ENCODE measurements around the gene KLK4. TPM values are rescaled to one million over a fixed set of nuclear protein-coding genes. Genes with fewer than 3 reads are reported as not detected.
"Not testable (repeated sequence)": the region's sequence is repeated elsewhere in the genome, so short reads cannot be mapped to it uniquely, and the experiment has no call there.

KLK4 gene
- total and polyA plus RNA-seq, 4 donors: not detected

DNA sequence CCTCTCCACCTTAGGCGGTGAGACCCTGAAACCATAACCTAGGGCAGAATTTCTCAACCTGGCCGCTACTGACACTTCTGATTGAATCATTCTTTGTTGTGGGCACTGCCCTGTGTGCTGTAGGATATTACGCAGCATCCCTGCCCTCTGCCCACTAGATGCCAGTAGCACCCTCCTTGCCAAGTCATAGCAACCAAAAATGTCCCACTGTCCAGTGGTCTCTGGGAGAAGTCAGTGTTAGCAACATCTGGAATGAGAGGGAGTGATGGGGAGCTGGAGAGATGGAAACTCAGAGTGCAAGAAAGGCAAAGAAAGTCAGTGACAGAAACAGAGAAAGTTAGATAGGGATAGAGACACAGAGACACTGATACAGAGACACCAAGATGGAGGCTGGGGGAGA, 13.6 kb downstream of the KLK4 start (continued):
- TF ChIP-seq, protein P1, sequence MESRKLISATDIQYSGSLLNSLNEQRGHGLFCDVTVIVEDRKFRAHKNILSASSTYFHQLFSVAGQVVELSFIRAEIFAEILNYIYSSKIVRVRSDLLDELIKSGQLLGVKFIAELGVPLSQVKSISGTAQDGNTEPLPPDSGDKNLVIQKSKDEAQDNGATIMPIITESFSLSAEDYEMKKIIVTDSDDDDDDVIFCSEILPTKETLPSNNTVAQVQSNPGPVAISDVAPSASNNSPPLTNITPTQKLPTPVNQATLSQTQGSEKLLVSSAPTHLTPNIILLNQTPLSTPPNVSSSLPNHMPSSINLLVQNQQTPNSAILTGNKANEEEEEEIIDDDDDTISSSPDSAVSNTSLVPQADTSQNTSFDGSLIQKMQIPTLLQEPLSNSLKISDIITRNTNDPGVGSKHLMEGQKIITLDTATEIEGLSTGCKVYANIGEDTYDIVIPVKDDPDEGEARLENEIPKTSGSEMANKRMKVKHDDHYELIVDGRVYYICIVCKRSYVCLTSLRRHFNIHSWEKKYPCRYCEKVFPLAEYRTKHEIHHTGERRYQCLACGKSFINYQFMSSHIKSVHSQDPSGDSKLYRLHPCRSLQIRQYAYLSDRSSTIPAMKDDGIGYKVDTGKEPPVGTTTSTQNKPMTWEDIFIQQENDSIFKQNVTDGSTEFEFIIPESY (IDR thresholded peaks at IDR 0.05): no peak
- TF ChIP-seq, protein P2, sequence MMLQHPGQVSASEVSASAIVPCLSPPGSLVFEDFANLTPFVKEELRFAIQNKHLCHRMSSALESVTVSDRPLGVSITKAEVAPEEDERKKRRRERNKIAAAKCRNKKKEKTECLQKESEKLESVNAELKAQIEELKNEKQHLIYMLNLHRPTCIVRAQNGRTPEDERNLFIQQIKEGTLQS (IDR thresholded peaks at IDR 0.05): no peak
- TF ChIP-seq TAF1 (conservative IDR thresholded peaks at IDR 0.05): no peak

DNA sequence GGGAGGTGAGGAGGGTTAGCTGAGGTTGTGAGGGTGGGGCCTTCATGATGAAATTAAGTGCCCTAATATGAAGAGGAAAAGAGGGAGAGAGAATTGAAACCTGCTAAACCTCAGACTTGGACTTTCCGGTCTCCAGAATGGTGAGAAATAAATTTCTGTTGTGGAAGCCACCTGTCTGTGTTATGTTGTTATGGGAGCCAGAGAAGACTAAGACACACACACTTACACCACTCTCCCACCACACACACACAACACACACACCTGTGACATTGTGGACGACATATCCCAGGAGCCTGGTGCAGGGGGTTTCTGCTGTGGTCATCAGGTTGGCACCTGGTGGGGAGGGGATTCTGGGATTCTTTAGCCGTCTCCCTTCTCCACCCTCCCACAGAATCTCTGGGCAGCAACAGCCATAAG, 14.0 kb downstream of the KLK4 start:
- no peak overlapping the region for H3K27ac ChIP-seq (ENCODE audit: low read depth in 1 of 2, low read length in 2 of 2)
- no peak overlapping the region for H3K9ac ChIP-seq (ENCODE audit: low read depth in 1 of 2, low read length in 2 of 2)
- H3K27me3 ChIP-seq (ENCODE audit: control insufficient read depth in 4 of 4, insufficient read depth in 4 of 4, low read length in 3 of 4): no peaks in the 10 kb centered on the region
- H3K36me3 ChIP-seq (ENCODE audit: control insufficient read depth in 4 of 4, insufficient read depth in 3 of 4, low read depth in 1 of 4, low read length in 3 of 4): no peaks in the 10 kb centered on the region
- no peak for DNase-seq (ENCODE audit: low spot score)
- H3K4me3 ChIP-seq (ENCODE audit: low read depth in 1 of 3, low read length in 3 of 3): no peak overlapping the region
- TF ChIP-seq HNF4A (conservative IDR thresholded peaks at IDR 0.05) (no peak), FOXA1 (IDR thresholded peaks at IDR 0.05) (no peak), EGR1 (IDR thresholded peaks at IDR 0.05; ENCODE audit: low read depth in 2 of 2) (no peak), RXRA (IDR thresholded peaks at IDR 0.05) (no peak)
- no peaks in the 10 kb centered on the region for H3K4me1 ChIP-seq (ENCODE audit: control insufficient read depth in 4 of 4, insufficient read depth in 4 of 4, low read length in 3 of 4)
- no peaks in the 10 kb centered on the region for H3K9me3 ChIP-seq (ENCODE audit: control insufficient read depth in 4 of 4, low read length in 3 of 4)
- WGBS: 56% methylated on average over 3 of the region's 3 CpGs

DNA sequence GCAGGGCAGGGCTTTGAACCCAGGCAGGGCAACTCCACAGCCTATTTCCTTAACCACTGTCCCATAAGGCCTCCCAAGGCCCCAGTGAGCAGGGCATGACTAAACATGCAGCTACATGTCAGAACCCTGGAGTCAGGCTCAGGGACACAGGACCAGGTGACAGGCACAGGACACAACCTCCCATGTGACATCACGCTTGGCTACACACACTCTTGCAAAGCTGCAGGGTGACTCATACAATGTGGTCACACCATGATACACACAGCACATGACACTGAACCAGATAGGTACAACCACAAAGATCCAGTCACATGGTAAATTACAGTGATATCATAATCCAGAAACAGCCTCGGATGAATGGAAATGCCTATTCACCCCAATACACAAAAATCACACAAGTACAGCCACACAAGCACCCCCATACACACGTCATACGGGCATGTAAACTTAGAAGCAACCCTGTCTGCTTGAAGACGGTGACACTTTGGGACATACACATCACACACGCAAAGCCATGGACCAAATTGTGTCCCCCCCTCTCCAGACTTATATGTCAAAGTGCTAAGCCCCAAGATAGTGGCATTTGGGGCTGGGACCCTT, 14.5 kb downstream of the KLK4 start:
- WGBS: 59% methylated on average over 6 of the region's 6 CpGs
- H3K4me1 ChIP-seq (ENCODE audit: control insufficient read depth in 4 of 4, insufficient read depth in 4 of 4, low read length in 3 of 4): no peaks in the 10 kb centered on the region
- no peak overlapping the region for H3K4me3 ChIP-seq (ENCODE audit: low read depth in 1 of 3, low read length in 3 of 3)
- H3K36me3 ChIP-seq (ENCODE audit: control insufficient read depth in 4 of 4, insufficient read depth in 3 of 4, low read depth in 1 of 4, low read length in 3 of 4): no peaks in the 10 kb centered on the region
- TF ChIP-seq, protein P3, sequence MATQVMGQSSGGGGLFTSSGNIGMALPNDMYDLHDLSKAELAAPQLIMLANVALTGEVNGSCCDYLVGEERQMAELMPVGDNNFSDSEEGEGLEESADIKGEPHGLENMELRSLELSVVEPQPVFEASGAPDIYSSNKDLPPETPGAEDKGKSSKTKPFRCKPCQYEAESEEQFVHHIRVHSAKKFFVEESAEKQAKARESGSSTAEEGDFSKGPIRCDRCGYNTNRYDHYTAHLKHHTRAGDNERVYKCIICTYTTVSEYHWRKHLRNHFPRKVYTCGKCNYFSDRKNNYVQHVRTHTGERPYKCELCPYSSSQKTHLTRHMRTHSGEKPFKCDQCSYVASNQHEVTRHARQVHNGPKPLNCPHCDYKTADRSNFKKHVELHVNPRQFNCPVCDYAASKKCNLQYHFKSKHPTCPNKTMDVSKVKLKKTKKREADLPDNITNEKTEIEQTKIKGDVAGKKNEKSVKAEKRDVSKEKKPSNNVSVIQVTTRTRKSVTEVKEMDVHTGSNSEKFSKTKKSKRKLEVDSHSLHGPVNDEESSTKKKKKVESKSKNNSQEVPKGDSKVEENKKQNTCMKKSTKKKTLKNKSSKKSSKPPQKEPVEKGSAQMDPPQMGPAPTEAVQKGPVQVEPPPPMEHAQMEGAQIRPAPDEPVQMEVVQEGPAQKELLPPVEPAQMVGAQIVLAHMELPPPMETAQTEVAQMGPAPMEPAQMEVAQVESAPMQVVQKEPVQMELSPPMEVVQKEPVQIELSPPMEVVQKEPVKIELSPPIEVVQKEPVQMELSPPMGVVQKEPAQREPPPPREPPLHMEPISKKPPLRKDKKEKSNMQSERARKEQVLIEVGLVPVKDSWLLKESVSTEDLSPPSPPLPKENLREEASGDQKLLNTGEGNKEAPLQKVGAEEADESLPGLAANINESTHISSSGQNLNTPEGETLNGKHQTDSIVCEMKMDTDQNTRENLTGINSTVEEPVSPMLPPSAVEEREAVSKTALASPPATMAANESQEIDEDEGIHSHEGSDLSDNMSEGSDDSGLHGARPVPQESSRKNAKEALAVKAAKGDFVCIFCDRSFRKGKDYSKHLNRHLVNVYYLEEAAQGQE (IDR thresholded peaks at IDR 0.05): no peak
- TF ChIP-seq EGR1 (IDR thresholded peaks at IDR 0.05; ENCODE audit: low read depth in 2 of 2) (no peak), JUND (IDR thresholded peaks at IDR 0.05) (no peak), YY1 (IDR thresholded peaks at IDR 0.05) (no peak), TAF1 (conservative IDR thresholded peaks at IDR 0.05) (no peak), HNF4A (conservative IDR thresholded peaks at IDR 0.05) (no peak)
- TF ChIP-seq, protein P4, sequence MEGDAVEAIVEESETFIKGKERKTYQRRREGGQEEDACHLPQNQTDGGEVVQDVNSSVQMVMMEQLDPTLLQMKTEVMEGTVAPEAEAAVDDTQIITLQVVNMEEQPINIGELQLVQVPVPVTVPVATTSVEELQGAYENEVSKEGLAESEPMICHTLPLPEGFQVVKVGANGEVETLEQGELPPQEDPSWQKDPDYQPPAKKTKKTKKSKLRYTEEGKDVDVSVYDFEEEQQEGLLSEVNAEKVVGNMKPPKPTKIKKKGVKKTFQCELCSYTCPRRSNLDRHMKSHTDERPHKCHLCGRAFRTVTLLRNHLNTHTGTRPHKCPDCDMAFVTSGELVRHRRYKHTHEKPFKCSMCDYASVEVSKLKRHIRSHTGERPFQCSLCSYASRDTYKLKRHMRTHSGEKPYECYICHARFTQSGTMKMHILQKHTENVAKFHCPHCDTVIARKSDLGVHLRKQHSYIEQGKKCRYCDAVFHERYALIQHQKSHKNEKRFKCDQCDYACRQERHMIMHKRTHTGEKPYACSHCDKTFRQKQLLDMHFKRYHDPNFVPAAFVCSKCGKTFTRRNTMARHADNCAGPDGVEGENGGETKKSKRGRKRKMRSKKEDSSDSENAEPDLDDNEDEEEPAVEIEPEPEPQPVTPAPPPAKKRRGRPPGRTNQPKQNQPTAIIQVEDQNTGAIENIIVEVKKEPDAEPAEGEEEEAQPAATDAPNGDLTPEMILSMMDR (IDR thresholded peaks at IDR 0.05; ENCODE audit: low read depth, low read length, missing input control): no peak
- no peak overlapping the region for H3K9ac ChIP-seq (ENCODE audit: low read depth in 1 of 2, low read length in 2 of 2)
- DNase-seq (ENCODE audit: low spot score): no peak
- H3K27me3 ChIP-seq (ENCODE audit: control insufficient read depth in 4 of 4, insufficient read depth in 4 of 4, low read length in 3 of 4): no peaks in the 10 kb centered on the region
- no peaks in the 10 kb centered on the region for H3K9me3 ChIP-seq (ENCODE audit: control insufficient read depth in 4 of 4, low read length in 3 of 4)
- no peak overlapping the region for H3K27ac ChIP-seq (ENCODE audit: low read depth in 1 of 2, low read length in 2 of 2)

DNA sequence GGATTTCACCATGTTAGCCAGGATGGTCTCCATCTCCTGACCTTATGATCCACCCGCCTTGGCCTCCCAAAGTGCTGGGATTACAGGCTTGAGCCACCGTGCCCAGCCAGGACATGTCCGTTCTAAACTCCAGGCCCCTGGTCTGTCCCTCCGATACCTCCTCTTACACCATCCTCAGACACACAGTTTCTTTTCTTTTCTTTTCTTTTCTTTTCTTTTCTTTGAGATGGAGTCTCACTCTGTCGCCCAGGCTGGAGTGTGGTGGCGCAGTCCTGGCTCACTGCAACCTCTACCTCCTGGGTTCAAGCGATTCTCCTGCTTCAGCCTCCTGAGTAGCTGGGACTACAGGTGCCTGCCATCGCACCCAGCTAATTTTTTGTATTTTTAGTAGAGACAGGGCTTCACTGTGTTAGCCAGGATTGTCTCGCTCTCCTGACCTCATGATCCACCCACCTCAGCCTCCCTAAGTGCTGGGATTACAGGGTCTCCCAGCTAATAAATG, 15.1 kb downstream of the KLK4 start:
- 79% methylated on average over 9 of the region's 9 CpGs for WGBS
- H3K27ac ChIP-seq (ENCODE audit: low read depth in 1 of 2, low read length in 2 of 2); H3K4me3 ChIP-seq (ENCODE audit: low read depth in 1 of 3, low read length in 3 of 3); H3K4me1 ChIP-seq (ENCODE audit: control insufficient read depth in 4 of 4, insufficient read depth in 4 of 4, low read length in 3 of 4); H3K9me3 ChIP-seq (ENCODE audit: control insufficient read depth in 4 of 4, low read length in 3 of 4); H3K36me3 ChIP-seq (ENCODE audit: control insufficient read depth in 4 of 4, insufficient read depth in 3 of 4, low read depth in 1 of 4, low read length in 3 of 4); H3K27me3 ChIP-seq (ENCODE audit: control insufficient read depth in 4 of 4, insufficient read depth in 4 of 4, low read length in 3 of 4); H3K9ac ChIP-seq (ENCODE audit: low read depth in 1 of 2, low read length in 2 of 2); DNase-seq (ENCODE audit: low spot score): not testable (repeated sequence)
